H9 (cell line): ENCODE measurements around the gene TBXAS1. TPM values are rescaled to one million over a fixed set of nuclear protein-coding genes. Genes with fewer than 3 reads are reported as not detected.

Source experiments
- DNase-seq: peaks from one replicate; pipeline ENCODE4 v3.0.0-alpha.2; 2017
- H2AFZ ChIP-seq: one replicate; pipeline ENCODE4 v1.6.1; 2013; ENCODE audit warnings: mild to moderate bottlenecking, low read length, control low read depth, moderate library complexity
- H2AK5ac ChIP-seq: 2 replicates; pipeline ENCODE4 v1.6.1; 2013; ENCODE audit warnings: low read length, control low read depth, mixed read lengths; ENCODE audit not compliant: insufficient read length
- H2BK120ac ChIP-seq: one replicate; pipeline ENCODE4 v1.6.1; 2013; ENCODE audit warnings: low read depth, mild to moderate bottlenecking, low read length, control low read depth, inconsistent platforms; ENCODE audit not compliant: poor library complexity, severe bottlenecking
- H2BK12ac ChIP-seq: 2 replicates; pipeline ENCODE4 v1.6.1; 2013; ENCODE audit warnings: low read length, control low read depth, mixed read lengths, low read depth; ENCODE audit not compliant: insufficient read length
- H2BK15ac ChIP-seq: 2 replicates; pipeline ENCODE4 v1.6.1; 2013; ENCODE audit warnings: low read depth, low read length, control low read depth
- H2BK20ac ChIP-seq: one replicate; pipeline ENCODE4 v1.6.1; 2013; ENCODE audit warnings: low read depth, mild to moderate bottlenecking, low read length, control low read depth, inconsistent platforms; ENCODE audit not compliant: poor library complexity, severe bottlenecking
- H2BK5ac ChIP-seq: 2 replicates; pipeline ENCODE4 v1.6.1; 2013; ENCODE audit warnings: low read length, control low read depth, mixed read lengths; ENCODE audit not compliant: insufficient read length
- H3K14ac ChIP-seq: 2 replicates; pipeline ENCODE4 v1.6.1; 2013; ENCODE audit warnings: low read length, control low read depth; ENCODE audit not compliant: insufficient read depth
- H3K18ac ChIP-seq: 2 replicates; pipeline ENCODE4 v1.6.1; 2013; ENCODE audit warnings: low read depth, mild to moderate bottlenecking, mixed read lengths, low read length, control low read depth; ENCODE audit not compliant: insufficient read length
- H3K23ac ChIP-seq: 2 replicates; pipeline ENCODE4 v1.6.1; 2013; ENCODE audit warnings: low read length, control low read depth, mixed read lengths, low read depth; ENCODE audit not compliant: insufficient read length
- H3K23me2 ChIP-seq: 2 replicates; pipeline ENCODE4 v1.6.1; 2013; ENCODE audit warnings: low read depth, mild to moderate bottlenecking, mixed read lengths, low read length, control low read depth; ENCODE audit not compliant: insufficient read length, poor library complexity, severe bottlenecking
- H3K27ac ChIP-seq: 2 replicates; pipeline ENCODE4 v1.5.1; 2013; ENCODE audit warnings: low read length, control low read depth, mixed read lengths, low read depth; ENCODE audit not compliant: insufficient read length
- H3K27me3 ChIP-seq: 2 replicates; pipeline ENCODE4 v1.6.1; 2013; ENCODE audit warnings: low read length, control low read depth, inconsistent platforms; ENCODE audit not compliant: insufficient read depth
- H3K4ac ChIP-seq: 2 replicates; pipeline ENCODE4 v1.6.1; 2013; ENCODE audit warnings: low read depth, mild to moderate bottlenecking, control low read depth, inconsistent platforms, low read length, moderate library complexity
- H3K4me1 ChIP-seq: 2 replicates; pipeline ENCODE4 v1.6.1; 2013; ENCODE audit warnings: low read length, control low read depth, inconsistent platforms; ENCODE audit not compliant: insufficient read depth
- H3K4me2 ChIP-seq: 2 replicates; pipeline ENCODE4 v1.6.1; 2013; ENCODE audit warnings: low read length, control low read depth, mixed read lengths; ENCODE audit not compliant: insufficient read length, insufficient read depth
- H3K56ac ChIP-seq: 2 replicates; pipeline ENCODE4 v1.6.1; 2013; ENCODE audit warnings: low read depth, mild to moderate bottlenecking, mixed read lengths, low read length, control low read depth; ENCODE audit not compliant: insufficient read length
- H3K79me1 ChIP-seq: 2 replicates; pipeline ENCODE4 v1.6.1; 2013; ENCODE audit warnings: low read depth, mild to moderate bottlenecking, moderate library complexity, low read length, control low read depth, inconsistent platforms; ENCODE audit not compliant: insufficient read depth, poor library complexity, severe bottlenecking
- H3K79me2 ChIP-seq: 2 replicates; pipeline ENCODE4 v1.6.1; 2013; ENCODE audit warnings: low read length, control low read depth, inconsistent platforms; ENCODE audit not compliant: insufficient read depth
- H3K9ac ChIP-seq: 2 replicates; pipeline ENCODE4 v1.6.1; 2013; ENCODE audit warnings: low read length, control low read depth, mixed read lengths; ENCODE audit not compliant: insufficient read length; ENCODE audit errors: extremely low read depth
- H3K9me3 ChIP-seq: one replicate; pipeline ENCODE4 v1.6.1; 2013; ENCODE audit warnings: low read depth, low read length, inconsistent platforms; ENCODE audit not compliant: control insufficient read depth
- H3T11ph ChIP-seq: one replicate; pipeline ENCODE4 v1.6.1; 2013; ENCODE audit warnings: mild to moderate bottlenecking, low read length, control low read depth, inconsistent platforms
- H4K20me1 ChIP-seq: one replicate; pipeline ENCODE4 v1.6.1; 2013; ENCODE audit not compliant: control insufficient read depth, insufficient read length, insufficient read depth
- H4K5ac ChIP-seq: 2 replicates; pipeline ENCODE4 v1.6.1; 2013; ENCODE audit warnings: low read depth, mild to moderate bottlenecking, mixed read lengths, low read length, control low read depth; ENCODE audit not compliant: insufficient read length
- H4K8ac ChIP-seq: replicated peaks from 2 replicates; pipeline ENCODE4 v1.6.1; 2013; ENCODE audit warnings: low read length, control low read depth, mixed read lengths, low read depth; ENCODE audit not compliant: insufficient read length
- H4K91ac ChIP-seq: 2 replicates; pipeline ENCODE4 v1.6.1; 2013; ENCODE audit warnings: low read depth, mild to moderate bottlenecking, moderate library complexity, mixed read lengths, low read length, control low read depth; ENCODE audit not compliant: insufficient read length
- H3K27ac Mint-ChIP-seq, 3 experiments: 2 replicates in 2 of 3; 3 replicates in 1 of 3; pipeline ENCODE4 v1.8.0; 2020 to 2021; ENCODE audit warnings: mixed read lengths in 3 of 3, mild to moderate bottlenecking in 1 of 3, moderate library complexity in 1 of 3
- H3K27me3 Mint-ChIP-seq: 2 replicates; pipeline ENCODE4 v1.8.0; 2021; ENCODE audit warnings: low read depth, mild to moderate bottlenecking, moderate library complexity, mixed read lengths
- H3K36me3 Mint-ChIP-seq, 3 experiments: 2 replicates in 2 of 3; 3 replicates in 1 of 3; pipeline ENCODE4 v1.8.0; 2020 to 2021; ENCODE audit warnings: low read depth in 3 of 3, mixed read lengths in 3 of 3; ENCODE audit not compliant: insufficient read depth in 1 of 3
- H3K4me1 Mint-ChIP-seq, 2 experiments: 2 replicates each; pipeline ENCODE4 v1.8.0; 2020; ENCODE audit warnings: mixed read lengths in 2 of 2
- H3K4me3 Mint-ChIP-seq, 2 experiments: 2 replicates in 1 of 2; 3 replicates in 1 of 2; pipeline ENCODE4 v1.8.0; 2020 to 2021; ENCODE audit warnings: mild to moderate bottlenecking in 2 of 2, mixed read lengths in 2 of 2, moderate library complexity in 1 of 2
- H3K9me3 Mint-ChIP-seq, 2 experiments: 2 replicates in 1 of 2; 3 replicates in 1 of 2; pipeline ENCODE4 v1.8.0; 2020; ENCODE audit warnings: mild to moderate bottlenecking in 2 of 2, mixed read lengths in 2 of 2, moderate library complexity in 1 of 2
- CTCF ChIP-seq: fragments of 200-600 bp; sonication (generic); conservative IDR thresholded peaks from 3 replicates; pipeline ENCODE4 v1.8.0; 2021; ENCODE audit warnings: antibody characterized with exemption, mild to moderate bottlenecking
- WGBS: extraction: QIAGEN DNeasy Blood & Tissue Kit; methylation state at CpG from one replicate; pipeline ENCODE4 v1.1.7; 2013; ENCODE audit warnings: missing lambda C conversion rate, low lambda C conversion rate, mixed read lengths; ENCODE audit not compliant: insufficient read length; ENCODE audit errors: extremely low coverage; 5-methylcytosine and 5-hydroxymethylcytosine counted together
- total RNA-seq: library from RNA; stranded (reverse); gene quantifications from 2 replicates; pipeline ENCODE4 v1.2.1, GENCODE V29; 2021

TBXAS1 gene
- total RNA-seq, 1 experiment from 2014 or later = 0.39 TPM

- H3K56ac ChIP-seq = no peak overlapping the region
- TF ChIP-seq CTCF = no peak
- Mint-ChIP-seq H3K4me3 (no peak overlapping the region), H3K36me3 (no peaks in the 10 kb centered on the region), H3K4me1 (peaks cover 31 to 33% of the 10 kb centered on the region in 2 experiments), H3K27ac (peak overlapping the region in 1 of 3 experiments; percentile 3; a peak in 2 of 7 replicates), H3K9me3 (no peaks in the 10 kb centered on the region), H3K27me3 (no peaks in the 10 kb centered on the region; the same call in 1 of the 2 replicates)
- H4K20me1 ChIP-seq = no peaks in the 10 kb centered on the region
- H4K91ac ChIP-seq = no peak overlapping the region
- no peaks in the 10 kb centered on the region for H3K9me3 ChIP-seq
- no peak overlapping the region for H3K4ac ChIP-seq
- no peaks in the 10 kb centered on the region; the same call in 1 of the 2 replicates for H3K4me1 ChIP-seq
- H3K79me2 ChIP-seq = no peaks in the 10 kb centered on the region
- no peak for DNase-seq
- H3K9ac ChIP-seq = no peak overlapping the region
- no peak overlapping the region for H2BK12ac ChIP-seq
- no peaks in the 10 kb centered on the region for H3K27me3 ChIP-seq
- H3T11ph ChIP-seq = no peak overlapping the region
- no peak overlapping the region for H2AFZ ChIP-seq
- no peak overlapping the region for H3K23ac ChIP-seq
- no peak overlapping the region for H3K27ac ChIP-seq
- H3K14ac ChIP-seq = no peak overlapping the region
- no peak overlapping the region for H4K5ac ChIP-seq
- no peak overlapping the region for H2BK20ac ChIP-seq
- H3K23me2 ChIP-seq = no peaks in the 10 kb centered on the region
- no peak overlapping the region for H3K4me2 ChIP-seq
- H2AK5ac ChIP-seq = no peak overlapping the region
- H2BK15ac ChIP-seq = no peak overlapping the region
- no peak overlapping the region for H4K8ac ChIP-seq
- no peak overlapping the region for H3K18ac ChIP-seq
- H2BK5ac ChIP-seq = no peak overlapping the region
- H2BK120ac ChIP-seq = no peak overlapping the region
- WGBS = no CpG with 5 or more reads among the region's 7 CpGs
- H3K79me1 ChIP-seq = no peaks in the 10 kb centered on the region
Measured at GRCh38 chr7:139953229-139953628, 124.2 kb downstream of the TBXAS1 start.
